IMR-90 (cell line): ENCODE data around the gene TPM4. TPM values are rescaled to one million over a fixed set of nuclear protein-coding genes. Genes with fewer than 3 reads are reported as not detected.
A peak's percentile ranks its signal among the peaks of the same experiment; 100 is the strongest.

Source experiments
- ATAC-seq: fragments of 200-7000 bp; cut with Tn5 transposase; 2 replicates; pipeline ENCODE4 v1.9.1; 2020; ENCODE audit warnings: low read depth, mild to moderate bottlenecking, moderate library complexity
- BruUV-seq: library from RNA; stranded (reverse); fragments of 400-500 nt; replicated peaks from 2 replicates; lab custom pipeline; 2021; lab: Mats Ljungman, UMichigan
- CTCF ChIA-PET: fragments of 300-600 bp; formaldehyde crosslinking; extraction: SDS; loops from one replicate; lab custom pipeline; 2021; ENCODE audit warnings: antibody characterized with exemption; lab: Yijun Ruan, JAX
- POLR2A ChIA-PET: fragments of 300-600 bp; sonication (Branson Sonifier 250); formaldehyde crosslinking; loops from one replicate; lab custom pipeline; 2022; ENCODE audit warnings: antibody characterized with exemption; ENCODE audit not compliant: unreplicated experiment; lab: Charles Lee
- DNase-seq: peaks from one replicate; pipeline ENCODE4 v3.0.0; 2013
- H2AFZ ChIP-seq: replicated peaks from 2 replicates; pipeline ENCODE3; 2013; ENCODE audit warnings: low read length, mild to moderate bottlenecking; ENCODE audit not compliant: poor library complexity
- H2AK5ac ChIP-seq: 2 replicates; pipeline ENCODE4 v1.6.1; 2013; ENCODE audit warnings: low read depth, low read length, inconsistent platforms
- H2AK9ac ChIP-seq: replicated peaks from 2 replicates; pipeline ENCODE3; 2013; ENCODE audit warnings: mild to moderate bottlenecking, low read depth, low read length, moderate library complexity; ENCODE audit not compliant: poor library complexity
- H2BK120ac ChIP-seq: 2 replicates; pipeline ENCODE4 v1.6.1; 2013; ENCODE audit warnings: low read depth, low read length, inconsistent platforms
- H2BK15ac ChIP-seq: 3 replicates; pipeline ENCODE4 v1.6.1; 2013; ENCODE audit warnings: low read depth, low read length, inconsistent platforms
- H2BK20ac ChIP-seq: 2 replicates; pipeline ENCODE4 v1.6.1; 2013; ENCODE audit warnings: low read depth, mild to moderate bottlenecking, inconsistent platforms, low read length, moderate library complexity
- H2BK5ac ChIP-seq: 2 replicates; pipeline ENCODE4 v1.6.1; 2013; ENCODE audit warnings: mild to moderate bottlenecking, low read depth, low read length, inconsistent platforms; ENCODE audit not compliant: poor library complexity, severe bottlenecking
- H3K14ac ChIP-seq: replicated peaks from 2 replicates; pipeline ENCODE4 v1.6.1; 2013; ENCODE audit warnings: low read depth, low read length, inconsistent platforms
- H3K18ac ChIP-seq: 2 replicates; pipeline ENCODE4 v1.6.1; 2013; ENCODE audit warnings: low read depth, low read length, control low read depth
- H3K23ac ChIP-seq: 2 replicates; pipeline ENCODE4 v1.6.1; 2013; ENCODE audit warnings: low read depth, low read length, inconsistent platforms
- H3K27ac ChIP-seq: 2 replicates; pipeline ENCODE4 v1.5.1; 2013; ENCODE audit warnings: mild to moderate bottlenecking, control low read depth, low read length; ENCODE audit not compliant: insufficient read depth
- H3K27me3 ChIP-seq: 2 replicates; pipeline ENCODE4 v1.6.1; 2013; ENCODE audit warnings: low read length; ENCODE audit not compliant: control insufficient read depth, insufficient read depth
- H3K36me3 ChIP-seq: 2 replicates; pipeline ENCODE4 v1.6.1; 2013; ENCODE audit warnings: low read length, mixed read lengths; ENCODE audit not compliant: control insufficient read depth, insufficient read depth
- H3K4ac ChIP-seq: 2 replicates; pipeline ENCODE4 v1.6.1; 2013; ENCODE audit warnings: low read depth, low read length, inconsistent platforms
- H3K4me1 ChIP-seq: 2 replicates; pipeline ENCODE4 v1.6.1; 2013; ENCODE audit warnings: low read length, mixed read lengths; ENCODE audit not compliant: control insufficient read depth, insufficient read depth
- H3K4me2 ChIP-seq: 2 replicates; pipeline ENCODE4 v1.6.1; 2013; ENCODE audit warnings: low read depth, mild to moderate bottlenecking, control low read depth, low read length, moderate library complexity
- H3K4me3 ChIP-seq: 2 replicates; pipeline ENCODE4 v1.5.1; 2013; ENCODE audit warnings: low read depth, mild to moderate bottlenecking, control low read depth, low read length, moderate library complexity; ENCODE audit not compliant: insufficient read depth
- H3K56ac ChIP-seq: 2 replicates; pipeline ENCODE4 v1.6.1; 2013; ENCODE audit warnings: low read length, inconsistent platforms; ENCODE audit not compliant: insufficient read depth; ENCODE audit errors: extremely low read depth
- H3K79me1 ChIP-seq, 2 experiments: 2 replicates each; pipeline ENCODE4 v1.6.1; 2013; ENCODE audit warnings: low read length in 2 of 2, inconsistent platforms in 1 of 2, low read depth in 1 of 2
- H3K9ac ChIP-seq: 2 replicates; pipeline ENCODE4 v1.6.1; 2013; ENCODE audit warnings: low read depth, low read length, control low read depth
- H3K9me1 ChIP-seq: 2 replicates; pipeline ENCODE4 v1.6.1; 2013; ENCODE audit warnings: low read length, inconsistent platforms; ENCODE audit not compliant: insufficient read depth
- H3K9me3 ChIP-seq: 2 replicates; pipeline ENCODE4 v1.6.1; 2013; ENCODE audit warnings: low read length; ENCODE audit not compliant: control insufficient read depth, insufficient read depth
- H4K20me1 ChIP-seq: 2 replicates; pipeline ENCODE4 v1.6.1; 2013; ENCODE audit warnings: low read length, inconsistent platforms; ENCODE audit not compliant: insufficient read depth
- H4K5ac ChIP-seq: 2 replicates; pipeline ENCODE4 v1.6.1; 2013; ENCODE audit warnings: mild to moderate bottlenecking, low read depth, low read length, control low read depth
- H4K8ac ChIP-seq, 2 experiments: 2 replicates each; pipeline ENCODE4 v1.6.1; 2013; ENCODE audit warnings: low read depth in 2 of 2, low read length in 2 of 2, control low read depth in 1 of 2, inconsistent platforms in 1 of 2
- H4K91ac ChIP-seq: 2 replicates; pipeline ENCODE4 v1.6.1; 2013; ENCODE audit warnings: low read depth, low read length, inconsistent platforms; ENCODE audit not compliant: insufficient read depth
- CHD1 ChIP-seq: IDR thresholded peaks from 2 replicates; pipeline ENCODE4 v1.6.1; 2012; ENCODE audit warnings: low read depth, low read length, improper control_type of control experiment
- CTCF ChIP-seq: conservative IDR thresholded peaks from 2 replicates; pipeline ENCODE4 v1.5.1; 2012; ENCODE audit warnings: mild to moderate bottlenecking, low read depth, low read length, improper control_type of control experiment
- ELK1 ChIP-seq: fragments of 150-350 bp; IDR thresholded peaks from 2 replicates; pipeline ENCODE4 v1.6.1; 2016; ENCODE audit warnings: low read depth, mild to moderate bottlenecking, low read length, moderate library complexity, borderline replicate concordance
- FOS ChIP-seq: fragments of 150-350 bp; IDR thresholded peaks from 2 replicates; pipeline ENCODE4 v1.6.1; 2016; ENCODE audit warnings: low read depth, low read length
- MAFK ChIP-seq: IDR thresholded peaks from 2 replicates; pipeline ENCODE4 v1.6.1; 2012; ENCODE audit warnings: low read depth, low read length, improper control_type of control experiment
- MXI1 ChIP-seq: IDR thresholded peaks from 2 replicates; pipeline ENCODE4 v1.6.1; 2012; ENCODE audit warnings: low read depth, mild to moderate bottlenecking, low read length, moderate library complexity, borderline replicate concordance
- POLR2A ChIP-seq: IDR thresholded peaks from 2 replicates; pipeline ENCODE4 v1.6.1; 2012; ENCODE audit warnings: mild to moderate bottlenecking, low read depth, low read length
- RAD21 ChIP-seq: IDR thresholded peaks from 2 replicates; pipeline ENCODE4 v1.6.1; 2012; ENCODE audit warnings: low read length, improper control_type of control experiment
- RCOR1 ChIP-seq: IDR thresholded peaks from 2 replicates; pipeline ENCODE4 v1.6.1; 2012; ENCODE audit warnings: mild to moderate bottlenecking, low read length, improper control_type of control experiment; ENCODE audit not compliant: insufficient replicate concordance
- RFX5 ChIP-seq: IDR thresholded peaks from 2 replicates; pipeline ENCODE4 v1.8.0; 2012; ENCODE audit warnings: low read depth, mild to moderate bottlenecking, low read length, moderate library complexity
- SMC3 ChIP-seq: fragments of 150-350 bp; IDR thresholded peaks from 2 replicates; pipeline ENCODE4 v1.6.1; 2016; ENCODE audit warnings: low read depth, mild to moderate bottlenecking, antibody characterized with exemption, low read length, moderate library complexity
- WGBS, 2 experiments: methylation state at CpG; one replicate each; pipeline versions ENCODE4 v1.1.5 to v1.1.7; 2013; ENCODE audit warnings: missing lambda C conversion rate in 2 of 2; ENCODE audit not compliant: insufficient read length in 1 of 2; ENCODE audit errors: extremely low coverage in 2 of 2; 5-methylcytosine and 5-hydroxymethylcytosine counted together
- dilution Hi-C: fragments of 300-500 bp; cut with HindIII; formaldehyde crosslinking; loops from one replicate; pipeline ENCODE4 v1.14.3; 2018; ENCODE audit warnings: low sequenced_read_pairs; ENCODE audit not compliant: unreplicated experiment
- in situ Hi-C: fragments of 300-500 bp; cut with MboI; formaldehyde crosslinking; loops from 3 replicates; pipeline ENCODE4 v1.14.3; 2019; ENCODE audit warnings: low sequenced_read_pairs, inconsistent platforms, mixed read lengths
- intact Hi-C: fragments of 100-400 bp; cut with micrococcal nuclease; formaldehyde crosslinking; loops from 2 replicates; pipeline ENCODE4 v1.10.0; 2022
- polyA plus RNA-seq, 3 experiments: library from polyadenylated mRNA; depleted of rRNA; stranded (reverse); fragments of >200 nt; gene quantifications; 2 replicates each; pipeline ENCODE4 v1.2.3, GENCODE V29; 2012; ENCODE audit warnings: low replicate concordance in 1 of 3
- total RNA-seq: library from RNA; depleted of rRNA; stranded (reverse); fragments of >200 nt; gene quantifications from 2 replicates; pipeline ENCODE4 v1.2.3, GENCODE V29; 2012

TPM4 gene
- total and polyA plus RNA-seq, 2 of the 4 experiments (the other 2 are of a cell fraction), result 1,075 to 1,160 TPM

- Histone ChIP-seq H3K4me2 (no peak overlapping the region; the same call in 1 of the 2 replicates), H3K9ac (no peak overlapping the region), H3K79me1 (peaks cover 20 to 71% of the 10 kb centered on the region in 2 experiments), H3K4me3 (no peak overlapping the region), H3K4me1 (peaks cover 19% of the 10 kb centered on the region), H4K8ac (peak overlapping the region; percentile 77 to 82), H3K27me3 (no peaks in the 10 kb centered on the region), H2BK120ac (peak overlapping the region; percentile 86), H3K36me3 (no peaks in the 10 kb centered on the region), H3K9me3 (no peaks in the 10 kb centered on the region), H2BK15ac (peak overlapping the region; percentile 66; the same call in 1 of the 3 replicates), H3K4ac (peak overlapping the region; percentile 88), H4K5ac (peak overlapping the region; percentile 49; the same call in 1 of the 2 replicates), H2AK5ac (peak overlapping the region; percentile 89), H3K9me1 (peaks cover 45% of the 10 kb centered on the region), H3K14ac (peak overlapping the region; percentile 8), H4K20me1 (peaks cover 20% of the 10 kb centered on the region; the same call in 1 of the 2 replicates), H2AFZ (peak overlapping the region; percentile 48), H3K23ac (peak overlapping the region; percentile 72; the same call in 1 of the 2 replicates), H3K56ac (peak overlapping the region; percentile 42; the same call in 1 of the 2 replicates), H2AK9ac (peak overlapping the region; percentile 90), H3K27ac (peak overlapping the region; percentile 72), H3K18ac (peak overlapping the region; percentile 46; the same call in 1 of the 2 replicates), H4K91ac (peak overlapping the region; percentile 74), H2BK20ac (peak overlapping the region; percentile 85), H2BK5ac (peak overlapping the region; percentile 75)
- TF ChIP-seq RAD21, result peak; percentile 31
- no peak for TF ChIP-seq RFX5
- TF ChIP-seq CTCF, result 0 out of 2 replicates have a peak, but pooled peaks have one; percentile 30
- peak; percentile 31 for TF ChIP-seq RCOR1
- TF ChIP-seq POLR2A, result no peak
- TF ChIP-seq MAFK, result no peak
- TF ChIP-seq SMC3, result peak; percentile 8; the same call in 1 of the 2 replicates
- TF ChIP-seq MXI1, result no peak
- TF ChIP-seq CHD1, result no peak
- no peak for TF ChIP-seq ELK1
- TF ChIP-seq FOS, result no peak
- DNase-seq, result peak; percentile 76
- BruUV-seq, result no TSS peak
- dilution Hi-C loops (no loop called here), intact Hi-C loops (no loop called here), in situ Hi-C loops (no loop called here)
- no CpG with 5 or more reads among the region's 6 CpGs for WGBS, 2 experiments
- peak; percentile 35 for ATAC-seq
- POLR2A ChIA-PET, result interaction anchor here (0.6 to 2.2 kb wide), 4 partner anchors 8 to 12 kb away, joined by 3 to 8 read pairs (median 4); partner anchors contain the start of gene TPM4
- CTCF ChIA-PET, result interaction anchor here (0.9 to 1.8 kb wide), 2 partner anchors 25 to 46 kb away, joined by 4 read pairs; no protein-coding TSS in a partner anchor
Measured at GRCh38 chr19:16066611-16067104, 9.6 kb upstream of the TPM4 start.
